Sigmoid colon (tissue), 4 donors: ENCODE measurements around the gene RPTOR.

Source experiments
- CTCF ChIP-seq, 4 experiments: fragments of 450-650 bp in 3 of 4; fragments of 200-600 bp in 1 of 4; IDR thresholded peaks; one replicate each; pipeline ENCODE4 v1.5.1; 2016 to 2019; ENCODE audit warnings: antibody characterized with exemption in 4 of 4, mild to moderate bottlenecking in 3 of 4, moderate library complexity in 2 of 4
- EP300 ChIP-seq, 4 donors: sonication (generic); formaldehyde crosslinking; IDR thresholded peaks; one replicate each; pipeline ENCODE4 v1.6.1; 2017; ENCODE audit warnings: antibody characterized with exemption in 4 of 4
- POLR2A ChIP-seq, 2 donors: fragments of 450-650 bp; IDR thresholded peaks; one replicate each; pipeline ENCODE4 v1.6.1; 2016; ENCODE audit warnings: antibody characterized with exemption in 2 of 2, mild to moderate bottlenecking in 2 of 2, moderate library complexity in 2 of 2
- POLR2AphosphoS5 ChIP-seq, 4 donors: sonication (generic); formaldehyde crosslinking; IDR thresholded peaks; one replicate each; pipeline ENCODE4 v1.6.1; 2017; ENCODE audit warnings: antibody characterized with exemption in 4 of 4

- TF ChIP-seq POLR2A (IDR thresholded peaks at IDR 0.05) (no peak), CTCF (IDR thresholded peaks at IDR 0.05) (peak in 3 of 4 experiments; percentile 7 to 12 (median 11)), POLR2AphosphoS5 (IDR thresholded peaks at IDR 0.05) (no peak), EP300 (IDR thresholded peaks at IDR 0.05) (no peak)
Measured at GRCh38 chr17:80899402-80900268, 355.0 kb downstream of the RPTOR start.
